Measurements from ENCODE around the gene CDY2B.
"Not testable (repeated sequence)": the region's sequence is repeated elsewhere in the genome, so short reads cannot be mapped to it uniquely, and the experiment has no call there.

GRCh38 chrY:17875401-17875800, 4.6 kb downstream of the CDY2B start:
- TF ChIP-seq CTCF, POLR2A (IDR thresholded peaks at IDR 0.05): not testable (repeated sequence)

Data from uterus (tissue), 2 donors.